HCT116 (cell line): Measurements from ENCODE around the gene ATP5F1D. TPM values are rescaled to one million over a fixed set of nuclear protein-coding genes. Genes with fewer than 3 reads are reported as not detected.

Experiments
- ATAC-seq: fragments of 200-7000 bp; cut with Tn5 transposase; 2 replicates; pipeline ENCODE4 v1.9.1; 2020; ENCODE audit warnings: mild to moderate bottlenecking, moderate library complexity
- BruUV-seq: library from RNA; stranded (reverse); fragments of 400-500 nt; replicated peaks from 2 replicates; lab custom pipeline; 2021; lab: Mats Ljungman, UMichigan
- CTCF ChIA-PET: fragments of 300-600 bp; sonication (Branson Sonifier 250); formaldehyde crosslinking; loops from one replicate; lab custom pipeline; 2021; ENCODE audit warnings: antibody characterized with exemption; lab: Charles Lee
- POLR2A ChIA-PET: fragments of 300-600, 350-600 bp; sonication (Branson Sonifier 250); formaldehyde crosslinking; loops from one replicate; lab custom pipeline; 2021; ENCODE audit warnings: antibody characterized with exemption; lab: Charles Lee
- RAD21 ChIA-PET, 2 experiments: fragments of 300-600 bp; sonication (Branson Sonifier 250); formaldehyde crosslinking; loops; one replicate each; lab custom pipeline; 2023; ENCODE audit warnings: low total read pairs in 2 of 2; ENCODE audit not compliant: uncharacterized antibody in 2 of 2, unreplicated experiment in 2 of 2, low non-redundant PET in 1 of 2; lab: Charles Lee
- DNase-seq: peaks from one replicate; pipeline ENCODE4 v3.0.0-alpha.2; 2010; ENCODE audit warnings: low read depth, low spot score
- H2AFZ ChIP-seq: fragments of 200-600 bp; shearing (Covaris generic), sonication (generic); 2 replicates; pipeline ENCODE4 v1.6.1; 2017; ENCODE audit warnings: low read depth, mixed run types, mixed read lengths, antibody characterized with exemption, low read length; ENCODE audit not compliant: poor library complexity, severe bottlenecking
- H3K27ac ChIP-seq: 2 replicates; pipeline ENCODE4 v1.5.1; 2012; ENCODE audit warnings: low read depth, low read length
- H3K27me3 ChIP-seq: fragments of 200-600 bp; sonication (generic); 2 replicates; pipeline ENCODE4 v1.6.1; 2016; ENCODE audit warnings: mixed run types, low read length, mixed read lengths; ENCODE audit not compliant: insufficient read depth
- H3K36me3 ChIP-seq, 2 experiments: fragments of 200-500 bp in 1 of 2; fragments of 200-600 bp in 1 of 2; sonication (Bioruptor generic) in 1 of 2; sonication (generic) in 1 of 2; 2 replicates each; pipeline versions ENCODE4 v1.5.1 to v1.6.1; 2014 to 2016; ENCODE audit warnings: low read length in 2 of 2, inconsistent platforms in 1 of 2, mixed read lengths in 1 of 2, mixed run types in 1 of 2; ENCODE audit not compliant: insufficient read depth in 2 of 2, control insufficient read depth in 1 of 2
- H3K4me1 ChIP-seq, 2 experiments: fragments of 200-600 bp in 1 of 2; sonication (generic) in 1 of 2; 2 replicates each; pipeline versions ENCODE4 v1.5.1 to v1.6.1; 2012 to 2017; ENCODE audit warnings: low read length in 2 of 2, inconsistent platforms in 1 of 2, mild to moderate bottlenecking in 1 of 2, mixed read lengths in 1 of 2, mixed run types in 1 of 2, moderate library complexity in 1 of 2; ENCODE audit not compliant: insufficient read depth in 2 of 2, control insufficient read depth in 1 of 2
- H3K4me2 ChIP-seq: fragments of 200-600 bp; sonication (generic); 2 replicates; pipeline ENCODE4 v1.6.1; 2017; ENCODE audit warnings: mixed run types, low read length, mixed read lengths
- H3K4me3 ChIP-seq, 2 experiments: fragments of 200-600 bp in 1 of 2; sonication (generic) in 1 of 2; replicated peaks in 1 of 2; 2 replicates each; pipeline ENCODE4 v1.5.1; 2011 to 2016; ENCODE audit warnings: low read length in 2 of 2, control low read depth in 1 of 2, low read depth in 1 of 2, mild to moderate bottlenecking in 1 of 2, mixed read lengths in 1 of 2, mixed run types in 1 of 2
- H3K79me2 ChIP-seq: fragments of 200-600 bp; sonication (generic); 2 replicates; pipeline ENCODE4 v1.6.1; 2017; ENCODE audit warnings: mild to moderate bottlenecking, mixed run types, low read length, moderate library complexity, mixed read lengths; ENCODE audit not compliant: insufficient read depth
- H3K9ac ChIP-seq: fragments of 200-600 bp; sonication (generic); 2 replicates; pipeline ENCODE4 v1.6.1; 2016; ENCODE audit warnings: low read length, mixed read lengths
- H3K9me2 ChIP-seq: fragments of 200-600 bp; sonication (generic), shearing (Covaris generic); 2 replicates; pipeline ENCODE4 v1.6.1; 2017; ENCODE audit warnings: mixed run types, mild to moderate bottlenecking, moderate library complexity; ENCODE audit not compliant: insufficient read depth
- H3K9me3 ChIP-seq, 2 experiments: fragments of 200-500 bp in 1 of 2; fragments of 200-600 bp in 1 of 2; sonication (Bioruptor generic) in 1 of 2; sonication (generic) in 1 of 2; 2 replicates each; pipeline ENCODE4 v1.6.1; 2014 to 2017; ENCODE audit warnings: low read length in 2 of 2, mixed read lengths in 2 of 2, inconsistent platforms in 1 of 2, low read depth in 1 of 2, mild to moderate bottlenecking in 1 of 2, mixed run types in 1 of 2, moderate library complexity in 1 of 2; ENCODE audit not compliant: control insufficient read depth in 1 of 2, insufficient read depth in 1 of 2
- H4K20me1 ChIP-seq: fragments of 200-600 bp; sonication (generic), shearing (Covaris generic); 2 replicates; pipeline ENCODE4 v1.6.1; 2017; ENCODE audit warnings: mixed run types, mild to moderate bottlenecking, moderate library complexity; ENCODE audit not compliant: insufficient read depth
- CBX3 ChIP-seq: IDR thresholded peaks from 2 replicates; pipeline ENCODE4 v1.6.1; 2012; ENCODE audit warnings: low read depth
- EGR1 ChIP-seq: IDR thresholded peaks from 2 replicates; pipeline ENCODE4 v1.6.1; 2012; ENCODE audit warnings: low read depth
- ELF1 ChIP-seq: IDR thresholded peaks from 2 replicates; pipeline ENCODE4 v1.6.1; 2012; ENCODE audit warnings: low read depth, borderline replicate concordance
- EZH2phosphoT487 ChIP-seq: fragments of 200-600 bp; IDR thresholded peaks from 2 replicates; pipeline ENCODE4 v1.6.1; 2018; ENCODE audit warnings: antibody characterized with exemption, borderline replicate concordance
- FOSL1 ChIP-seq: IDR thresholded peaks from 2 replicates; pipeline ENCODE4 v1.6.1; 2012; ENCODE audit warnings: low read depth
- JUND ChIP-seq: IDR thresholded peaks from 2 replicates; pipeline ENCODE4 v1.6.1; 2012
- POLR2AphosphoS5 ChIP-seq: IDR thresholded peaks from 2 replicates; pipeline ENCODE4 v1.6.1; 2011; ENCODE audit warnings: mild to moderate bottlenecking, low read depth, low read length, moderate library complexity
- SIN3A ChIP-seq: IDR thresholded peaks from 2 replicates; pipeline ENCODE4 v1.6.1; 2012; ENCODE audit warnings: low read depth
- SRF ChIP-seq: IDR thresholded peaks from 2 replicates; pipeline ENCODE4 v1.6.1; 2012; ENCODE audit warnings: low read depth
- TCF7L2 ChIP-seq: IDR thresholded peaks from 2 replicates; pipeline ENCODE4 v1.7.0; 2011; ENCODE audit warnings: borderline replicate concordance, inconsistent platforms; ENCODE audit not compliant: insufficient read depth, insufficient read length; ENCODE audit errors: extremely low read depth
- YY1 ChIP-seq: IDR thresholded peaks from 2 replicates; pipeline ENCODE4 v1.6.1; 2011; ENCODE audit warnings: low read length, low read depth, moderate library complexity, mild to moderate bottlenecking; ENCODE audit not compliant: insufficient replicate concordance; ENCODE audit errors: extremely low read depth
- ZFX ChIP-seq: fragments of 450-650 bp; IDR thresholded peaks from 2 replicates; pipeline ENCODE4 v1.6.1; 2017
- intact Hi-C: fragments of 100-400 bp; cut with micrococcal nuclease; formaldehyde crosslinking; loops from 2 replicates; pipeline ENCODE4 v1.10.0; 2022
- total RNA-seq: library from RNA; stranded (reverse); gene quantifications from one replicate; pipeline ENCODE4 v1.2.1, GENCODE V29; 2021; ENCODE audit not compliant: unreplicated experiment
- TF ChIP-seq, protein P1 (sequence below): IDR thresholded peaks from 2 replicates; pipeline ENCODE4 v1.6.1; 2012
- TF ChIP-seq, protein P2 (sequence below): IDR thresholded peaks from 2 replicates; pipeline ENCODE4 v1.6.1; 2011; ENCODE audit warnings: mild to moderate bottlenecking, low read length, moderate library complexity; ENCODE audit not compliant: insufficient replicate concordance; ENCODE audit errors: extremely low read depth
- TF ChIP-seq, protein P3 (sequence below): IDR thresholded peaks from 2 replicates; pipeline ENCODE4 v1.6.1; 2012
- TF ChIP-seq, protein P4 (sequence below), 3 experiments: fragments of 200-600 bp in 1 of 3; sonication (generic) in 1 of 3; IDR thresholded peaks in 2 of 3; conservative IDR thresholded peaks in 1 of 3; 2 replicates each; pipeline ENCODE4 v1.5.1; 2012 to 2017; ENCODE audit warnings: low read depth in 2 of 3, low read length in 2 of 3, antibody characterized with exemption in 1 of 3, borderline replicate concordance in 1 of 3, control low read depth in 1 of 3, mild to moderate bottlenecking in 1 of 3, mixed read lengths in 1 of 3, mixed run types in 1 of 3, moderate library complexity in 1 of 3; ENCODE audit not compliant: insufficient read depth in 1 of 3

ATP5F1D gene
- total RNA-seq, 1 experiment from 2014 or later, result 428 TPM

DNA sequence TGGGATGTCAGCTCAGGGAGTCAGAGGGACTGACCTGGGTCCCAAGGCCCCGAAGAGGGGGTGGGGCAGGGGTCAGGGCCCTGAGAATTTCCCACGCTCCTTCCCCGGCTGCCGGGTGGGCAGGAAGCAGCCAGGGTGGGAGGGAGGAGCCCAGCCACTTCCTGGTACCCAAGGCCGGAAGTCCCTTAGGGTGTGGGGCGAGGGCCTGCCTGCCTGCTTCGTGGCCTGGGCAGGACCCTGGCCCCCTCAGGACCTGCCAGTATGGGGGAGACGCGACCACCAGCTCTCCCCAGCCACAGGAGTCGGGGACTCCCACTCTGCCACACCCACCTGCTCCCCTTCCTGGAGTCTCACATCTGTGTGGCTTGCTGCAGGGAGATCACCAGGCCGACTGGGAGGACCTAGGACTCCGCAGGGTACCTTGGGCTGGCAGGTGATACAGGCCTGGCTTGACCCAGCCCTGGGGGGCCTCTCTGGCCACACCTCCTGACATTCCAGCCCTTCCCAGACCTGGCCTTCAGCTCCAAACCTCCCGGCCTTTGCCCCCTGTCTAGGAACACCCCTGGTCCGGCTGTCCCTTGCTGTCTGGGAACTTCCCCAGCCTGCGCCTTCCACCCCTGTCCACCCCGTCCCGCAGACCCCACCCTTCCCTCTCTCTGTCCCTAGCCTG lies 17.8 kb downstream of the ATP5F1D start:
- peak; percentile 51 for ATAC-seq
- Histone ChIP-seq H3K9ac (peak overlapping the region; percentile 65), H3K79me2 (peaks cover 47% of the 10 kb centered on the region), H3K4me1 (peaks cover 44 to 94% of the 10 kb centered on the region in 2 experiments), H3K4me3 (peak overlapping the region; percentile 31 to 41), H3K4me2 (peak overlapping the region; percentile 76), H3K9me2 (no peaks in the 10 kb centered on the region), H3K27ac (peak overlapping the region; percentile 90), H3K9me3 (no peaks in the 10 kb centered on the region), H4K20me1 (no peaks in the 10 kb centered on the region), H3K27me3 (no peaks in the 10 kb centered on the region), H2AFZ (no peak overlapping the region), H3K36me3 (peaks cover 20 to 31% of the 10 kb centered on the region in 2 experiments)
- no peak for DNase-seq
- ChIA-PET RAD21 (interaction anchor here in 1 of 2 experiments (0.6 to 1.0 kb wide), 2 partner anchors 8 to 15 kb away, joined by 3 to 5 read pairs; no protein-coding TSS in a partner anchor), CTCF (interaction anchor here (0.8 kb wide), 1 partner anchor 15 kb away, joined by 3 read pairs; no protein-coding TSS in a partner anchor), POLR2A (interaction anchor here (0.7 to 4.4 kb wide), 3 partner anchors 10 to 709 kb away, joined by 3 to 54 read pairs (median 5); partner anchors contain the start of gene CIRBP)
- intact Hi-C loops, result no loop called here
- TF ChIP-seq SIN3A, result no peak
- TF ChIP-seq JUND, result no peak
- no peak for TF ChIP-seq ELF1
- no peak for TF ChIP-seq EZH2phosphoT487
- TF ChIP-seq, protein P1, sequence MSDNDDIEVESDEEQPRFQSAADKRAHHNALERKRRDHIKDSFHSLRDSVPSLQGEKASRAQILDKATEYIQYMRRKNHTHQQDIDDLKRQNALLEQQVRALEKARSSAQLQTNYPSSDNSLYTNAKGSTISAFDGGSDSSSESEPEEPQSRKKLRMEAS, result no peak
- TF ChIP-seq, protein P2, sequence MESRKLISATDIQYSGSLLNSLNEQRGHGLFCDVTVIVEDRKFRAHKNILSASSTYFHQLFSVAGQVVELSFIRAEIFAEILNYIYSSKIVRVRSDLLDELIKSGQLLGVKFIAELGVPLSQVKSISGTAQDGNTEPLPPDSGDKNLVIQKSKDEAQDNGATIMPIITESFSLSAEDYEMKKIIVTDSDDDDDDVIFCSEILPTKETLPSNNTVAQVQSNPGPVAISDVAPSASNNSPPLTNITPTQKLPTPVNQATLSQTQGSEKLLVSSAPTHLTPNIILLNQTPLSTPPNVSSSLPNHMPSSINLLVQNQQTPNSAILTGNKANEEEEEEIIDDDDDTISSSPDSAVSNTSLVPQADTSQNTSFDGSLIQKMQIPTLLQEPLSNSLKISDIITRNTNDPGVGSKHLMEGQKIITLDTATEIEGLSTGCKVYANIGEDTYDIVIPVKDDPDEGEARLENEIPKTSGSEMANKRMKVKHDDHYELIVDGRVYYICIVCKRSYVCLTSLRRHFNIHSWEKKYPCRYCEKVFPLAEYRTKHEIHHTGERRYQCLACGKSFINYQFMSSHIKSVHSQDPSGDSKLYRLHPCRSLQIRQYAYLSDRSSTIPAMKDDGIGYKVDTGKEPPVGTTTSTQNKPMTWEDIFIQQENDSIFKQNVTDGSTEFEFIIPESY, result peak; percentile 51
- no peak for TF ChIP-seq YY1
- TF ChIP-seq FOSL1, result no peak
- peak; percentile 43; the same call in 1 of the 2 replicates for TF ChIP-seq ZFX
- TF ChIP-seq, protein P3, sequence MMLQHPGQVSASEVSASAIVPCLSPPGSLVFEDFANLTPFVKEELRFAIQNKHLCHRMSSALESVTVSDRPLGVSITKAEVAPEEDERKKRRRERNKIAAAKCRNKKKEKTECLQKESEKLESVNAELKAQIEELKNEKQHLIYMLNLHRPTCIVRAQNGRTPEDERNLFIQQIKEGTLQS, result no peak
- no peak for TF ChIP-seq EGR1
- TF ChIP-seq TCF7L2, result peak; percentile 17
- no peak for TF ChIP-seq CBX3
- peak; percentile 94 for TF ChIP-seq POLR2AphosphoS5
- TF ChIP-seq SRF, result no peak
- TF ChIP-seq, protein P4, sequence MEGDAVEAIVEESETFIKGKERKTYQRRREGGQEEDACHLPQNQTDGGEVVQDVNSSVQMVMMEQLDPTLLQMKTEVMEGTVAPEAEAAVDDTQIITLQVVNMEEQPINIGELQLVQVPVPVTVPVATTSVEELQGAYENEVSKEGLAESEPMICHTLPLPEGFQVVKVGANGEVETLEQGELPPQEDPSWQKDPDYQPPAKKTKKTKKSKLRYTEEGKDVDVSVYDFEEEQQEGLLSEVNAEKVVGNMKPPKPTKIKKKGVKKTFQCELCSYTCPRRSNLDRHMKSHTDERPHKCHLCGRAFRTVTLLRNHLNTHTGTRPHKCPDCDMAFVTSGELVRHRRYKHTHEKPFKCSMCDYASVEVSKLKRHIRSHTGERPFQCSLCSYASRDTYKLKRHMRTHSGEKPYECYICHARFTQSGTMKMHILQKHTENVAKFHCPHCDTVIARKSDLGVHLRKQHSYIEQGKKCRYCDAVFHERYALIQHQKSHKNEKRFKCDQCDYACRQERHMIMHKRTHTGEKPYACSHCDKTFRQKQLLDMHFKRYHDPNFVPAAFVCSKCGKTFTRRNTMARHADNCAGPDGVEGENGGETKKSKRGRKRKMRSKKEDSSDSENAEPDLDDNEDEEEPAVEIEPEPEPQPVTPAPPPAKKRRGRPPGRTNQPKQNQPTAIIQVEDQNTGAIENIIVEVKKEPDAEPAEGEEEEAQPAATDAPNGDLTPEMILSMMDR (IDR thresholded peaks at IDR 0.05 in 2 of 3, conservative IDR thresholded peaks at IDR 0.05 in 1 of 3; ENCODE audit: borderline replicate concordance in 1 of 3, insufficient read depth in 1 of 3, low read depth in 2 of 3, low read length in 2 of 3), result no peak
- BruUV-seq, result TSS peak; percentile 88
